ENCODE measurements around the gene ZBED5. TPM values are rescaled to one million over a fixed set of nuclear protein-coding genes. Genes with fewer than 3 reads are reported as not detected.

The ZBED5 gene
- total RNA-seq (2014; rRNA removed; shearing (Covaris generic)): 59.6 and 73.8 TPM in 2 replicates

DNA sequence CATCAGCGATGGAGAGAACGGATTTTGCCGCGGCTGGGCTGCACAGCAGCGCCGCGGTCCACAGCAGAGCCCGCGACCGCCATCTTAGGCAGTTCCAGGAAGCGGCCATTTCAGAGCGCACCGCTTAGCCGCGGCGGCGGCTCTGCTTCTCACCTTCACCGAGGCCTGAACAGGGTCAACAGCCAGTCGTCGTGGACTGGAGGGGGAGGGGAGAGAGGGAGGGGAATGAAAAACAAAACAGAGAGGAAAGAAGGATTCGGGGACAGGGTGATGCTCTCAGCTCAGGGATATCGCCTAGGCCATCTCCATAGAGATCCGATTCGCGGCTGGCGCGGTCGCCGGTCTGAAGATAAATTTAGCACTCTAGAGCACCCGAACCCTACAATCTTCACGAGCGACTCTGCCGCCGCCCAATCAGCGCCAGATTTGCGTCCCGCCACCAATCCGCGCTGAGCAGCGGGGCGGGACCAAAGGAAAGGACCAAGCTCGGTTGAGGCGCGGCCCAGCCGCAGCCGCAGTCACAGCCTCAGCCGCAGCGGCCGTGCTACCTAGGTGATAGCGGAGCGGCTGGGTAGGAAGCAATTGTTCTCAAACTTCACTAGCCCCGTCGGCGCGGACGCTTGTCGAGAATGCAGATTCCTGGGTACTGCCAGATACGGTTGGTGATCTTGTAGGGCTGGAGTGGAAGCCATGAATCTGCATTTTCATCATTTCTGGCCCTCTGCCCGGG is at the start of gene ZBED5:
Gene ZBED5 (minus strand): TSS at position 345 of the 730 bp plus-strand sequence. CDS start 3,108 bp downstream, outside the sequence.
- Histone ChIP-seq H3K4me1 (0 out of 2 replicates have a peak, but pooled peaks cover 4% of the 10 kb centered on the region), H3K27ac (peak within 1 kb of the TSS; percentile 79), H3K36me3 (peaks cover 31% of the 10 kb centered on the region), H3K4me3 (peak within 1 kb of the TSS; percentile 68), H3K9me3 (replicated peaks) (no peaks in the 10 kb centered on the region), H3K27me3 (no peaks in the 10 kb centered on the region)
- peak; percentile 97 to 98 for DNase-seq

DNA sequence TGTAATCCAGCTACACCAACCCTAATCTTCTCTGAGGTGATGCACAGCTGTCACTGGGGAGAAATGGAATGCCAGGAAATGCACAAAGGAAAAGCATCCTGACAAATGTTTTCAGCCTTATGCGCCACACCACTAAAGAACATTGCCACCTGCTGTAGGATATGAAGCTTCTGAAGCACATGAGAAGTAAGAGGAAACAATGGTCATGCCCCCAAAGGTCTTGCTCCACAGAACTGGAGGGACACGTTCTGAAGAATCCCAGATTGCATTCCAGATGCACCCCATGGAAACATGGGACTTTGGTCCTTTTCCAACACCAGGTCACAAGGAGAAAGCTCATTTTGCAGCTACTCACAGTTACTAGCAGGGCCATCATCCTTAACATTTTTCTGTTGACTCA is 48.7 kb upstream of the ZBED5 start:
- peak overlapping the region; percentile 34 for H3K27ac ChIP-seq

DNA sequence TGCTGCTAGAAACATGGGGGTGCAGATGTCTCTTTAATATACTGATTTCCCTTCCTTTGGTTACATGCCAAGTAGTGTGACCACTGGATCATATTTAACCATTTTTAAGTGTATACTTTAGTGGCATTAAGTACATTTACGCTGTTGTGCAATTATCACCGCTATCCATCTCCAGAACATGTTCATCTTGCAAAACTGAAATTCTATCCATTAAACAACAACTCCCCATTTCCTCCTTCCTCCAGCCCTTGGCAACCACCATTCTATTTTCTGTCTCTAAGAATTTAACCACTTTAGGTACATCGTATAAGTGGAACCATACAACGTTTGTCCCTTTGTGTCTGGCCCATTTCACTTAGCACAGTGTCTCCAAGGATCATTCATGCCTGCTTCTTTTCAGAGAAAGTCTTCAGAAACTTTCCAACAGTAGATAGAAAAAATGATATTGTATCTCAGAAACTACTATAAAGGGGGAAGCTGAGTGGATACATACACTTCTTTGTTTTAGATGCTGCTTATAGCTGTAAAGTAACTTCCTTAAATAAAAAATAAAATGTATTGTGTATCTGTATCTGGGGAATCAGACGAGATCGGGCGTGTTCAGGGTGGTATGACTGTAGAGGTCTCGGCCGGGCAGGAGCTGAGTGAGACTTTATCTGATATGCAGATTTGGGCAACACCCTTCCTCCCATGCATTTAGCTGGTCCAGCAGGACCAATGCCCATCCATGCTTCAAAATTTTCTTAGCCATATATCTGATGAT is 44.6 kb upstream of the ZBED5 start:
- H3K36me3 ChIP-seq: no peaks in the 10 kb centered on the region
- no peak for DNase-seq
- H3K27me3 ChIP-seq: no peaks in the 10 kb centered on the region
- H3K4me3 ChIP-seq: no peak overlapping the region
- no peak overlapping the region for H3K27ac ChIP-seq
- H3K4me1 ChIP-seq: peaks cover 46% of the 10 kb centered on the region
- no peaks in the 10 kb centered on the region for H3K9me3 ChIP-seq (replicated peaks)

More for the DNA sequence above, 48.7 kb upstream of the ZBED5 start:
- Histone ChIP-seq H3K4me1 (peaks cover 36% of the 10 kb centered on the region), H3K4me3 (no peak overlapping the region), H3K9me3 (replicated peaks) (no peaks in the 10 kb centered on the region), H3K27me3 (no peaks in the 10 kb centered on the region), H3K36me3 (no peaks in the 10 kb centered on the region)
- peak; percentile 63 to 86 for DNase-seq

DNA sequence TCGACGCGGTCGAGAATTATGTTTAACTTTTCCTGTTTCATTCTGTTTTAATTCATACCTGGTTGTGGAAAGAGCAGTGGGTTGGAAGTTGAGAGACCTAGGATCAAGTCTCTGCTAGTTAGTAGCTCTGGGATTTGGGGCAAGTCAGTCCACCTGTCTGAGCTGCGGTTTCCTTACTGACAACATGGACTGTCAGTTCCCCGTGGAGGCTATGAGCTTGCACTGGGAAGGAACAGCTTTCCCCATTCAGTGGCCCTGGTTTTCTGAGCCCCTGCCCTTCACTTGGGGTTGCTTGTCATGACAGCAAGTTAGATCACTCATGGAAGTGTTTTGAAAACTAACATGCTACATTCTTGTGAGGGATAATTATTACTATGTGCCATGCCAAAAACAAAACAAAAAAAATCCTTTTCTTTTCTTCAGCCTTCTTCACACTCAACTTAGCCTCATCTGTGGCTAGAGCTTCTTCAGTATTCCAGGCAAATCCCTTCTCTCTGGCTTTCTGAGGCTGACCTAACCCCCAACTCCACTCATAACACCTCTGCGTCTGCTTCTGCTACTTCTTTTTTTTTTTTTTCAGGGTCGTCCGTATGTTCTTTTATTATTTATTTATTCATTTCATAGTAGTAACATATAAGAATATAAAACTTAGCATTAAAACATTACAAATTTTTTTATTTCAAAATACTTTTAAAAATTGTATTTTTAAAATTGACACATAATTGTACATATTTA is 43.0 kb upstream of the ZBED5 start:
- peak overlapping the region; percentile 91 for H3K27ac ChIP-seq
- H3K4me1 ChIP-seq: peaks cover 31% of the 10 kb centered on the region
- no peaks in the 10 kb centered on the region for H3K36me3 ChIP-seq
- no peaks in the 10 kb centered on the region for H3K9me3 ChIP-seq (replicated peaks)
- H3K27me3 ChIP-seq: no peaks in the 10 kb centered on the region
- DNase-seq: peak; percentile 76 to 84
- no peak overlapping the region; the same call in 1 of the 2 replicates for H3K4me3 ChIP-seq

DNA sequence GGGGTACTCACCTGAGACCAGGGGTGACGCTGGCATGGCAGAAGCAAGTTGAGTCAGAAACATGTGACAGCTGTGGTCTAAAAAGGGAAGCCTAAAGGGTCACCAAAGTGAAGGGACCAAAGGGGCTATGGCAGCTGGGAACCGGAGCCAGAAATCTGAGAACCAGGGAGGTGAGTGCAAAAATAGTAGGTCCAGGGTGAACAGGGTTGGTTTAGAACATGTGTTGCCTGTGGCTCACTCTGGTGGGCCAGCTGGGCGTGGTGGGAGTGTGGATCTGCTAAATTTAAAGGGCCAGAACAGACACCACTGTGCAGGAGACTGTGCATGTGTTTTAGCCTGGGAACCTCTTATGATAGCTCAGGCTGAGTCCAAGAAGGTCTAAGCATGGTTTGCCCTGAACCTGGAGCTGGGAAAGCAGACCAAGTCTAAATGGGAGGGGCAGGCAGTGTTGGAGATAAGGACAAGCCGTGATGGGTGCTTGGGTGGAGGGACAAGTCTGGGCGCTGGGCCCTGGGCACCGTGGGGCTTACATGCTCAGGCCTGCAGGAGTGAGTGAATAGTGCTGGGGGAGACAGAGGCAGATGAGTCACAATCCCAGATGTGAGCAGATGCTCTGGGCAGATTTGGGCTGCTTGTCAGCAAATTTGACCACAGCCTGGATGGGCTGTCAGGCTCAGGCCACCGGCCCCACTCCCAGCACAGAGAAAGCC is 41.4 kb upstream of the ZBED5 start:
- Histone ChIP-seq H3K27me3 (no peaks in the 10 kb centered on the region), H3K36me3 (no peaks in the 10 kb centered on the region), H3K4me3 (peak overlapping the region; percentile 23), H3K9me3 (replicated peaks) (no peaks in the 10 kb centered on the region), H3K27ac (peak overlapping the region; percentile 91), H3K4me1 (peaks cover 27% of the 10 kb centered on the region)
- DNase-seq: peak; percentile 81 to 88

DNA sequence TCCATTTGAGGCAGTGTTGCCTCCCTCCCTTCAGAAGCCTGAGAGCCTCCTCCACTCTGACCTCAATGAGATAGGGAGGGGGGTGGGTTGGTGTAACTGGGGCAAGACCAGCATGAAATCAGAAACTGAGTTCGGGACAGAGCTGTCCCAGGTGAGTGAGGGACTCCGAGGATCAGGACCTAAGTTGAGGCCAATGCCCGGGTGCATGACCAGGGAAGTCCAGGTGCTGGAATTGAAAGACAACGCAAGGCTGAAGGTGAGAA is 40.8 kb upstream of the ZBED5 start:
- no peak for DNase-seq
- H3K9me3 ChIP-seq (replicated peaks): no peaks in the 10 kb centered on the region
- H3K4me3 ChIP-seq: peak overlapping the region; percentile 23
- H3K27ac ChIP-seq: peak overlapping the region; percentile 91
- peaks cover 27% of the 10 kb centered on the region for H3K4me1 ChIP-seq
- no peaks in the 10 kb centered on the region for H3K27me3 ChIP-seq
- H3K36me3 ChIP-seq: no peaks in the 10 kb centered on the region

DNA sequence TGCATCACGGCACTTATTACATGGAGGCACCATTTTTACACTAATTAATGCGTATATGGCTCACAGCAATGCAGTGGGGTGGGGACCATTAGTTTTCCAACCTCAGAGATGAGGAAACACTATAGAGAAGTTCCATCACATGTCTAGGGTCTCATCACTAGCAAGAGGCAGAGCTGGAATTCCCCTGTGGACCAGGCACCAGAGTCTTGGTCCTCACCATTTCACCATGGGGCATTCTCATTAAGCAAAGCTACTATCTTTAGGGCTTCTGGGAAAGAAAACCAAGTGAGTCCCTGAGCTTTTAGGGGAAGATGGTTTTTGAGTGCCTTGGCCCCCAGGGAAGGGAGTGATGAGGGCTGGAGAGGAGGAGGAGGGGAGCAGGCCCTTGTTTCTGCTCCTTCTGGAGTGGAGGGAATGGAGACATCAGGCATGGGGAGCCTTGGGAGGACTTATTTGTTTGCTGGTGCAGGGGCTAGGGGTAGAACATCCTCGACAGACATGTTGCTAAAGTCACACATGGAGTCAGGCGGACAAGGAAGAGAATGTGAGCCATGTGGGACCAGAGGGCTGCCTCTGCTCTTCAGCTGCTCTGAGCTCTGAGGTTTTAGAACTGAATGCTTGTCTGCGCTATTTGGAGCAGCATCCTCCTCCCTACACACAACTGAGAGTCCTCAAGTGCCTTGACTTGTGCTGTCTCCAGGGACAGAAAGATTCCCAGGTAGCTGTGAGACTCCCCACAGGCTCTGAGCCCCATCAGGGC is 40.3 kb upstream of the ZBED5 start:
- Histone ChIP-seq H3K27ac (peak overlapping the region; percentile 91), H3K4me1 (peaks cover 27% of the 10 kb centered on the region), H3K36me3 (no peaks in the 10 kb centered on the region), H3K27me3 (no peaks in the 10 kb centered on the region), H3K9me3 (replicated peaks) (no peaks in the 10 kb centered on the region), H3K4me3 (no peak overlapping the region)
- no peak for DNase-seq

DNA sequence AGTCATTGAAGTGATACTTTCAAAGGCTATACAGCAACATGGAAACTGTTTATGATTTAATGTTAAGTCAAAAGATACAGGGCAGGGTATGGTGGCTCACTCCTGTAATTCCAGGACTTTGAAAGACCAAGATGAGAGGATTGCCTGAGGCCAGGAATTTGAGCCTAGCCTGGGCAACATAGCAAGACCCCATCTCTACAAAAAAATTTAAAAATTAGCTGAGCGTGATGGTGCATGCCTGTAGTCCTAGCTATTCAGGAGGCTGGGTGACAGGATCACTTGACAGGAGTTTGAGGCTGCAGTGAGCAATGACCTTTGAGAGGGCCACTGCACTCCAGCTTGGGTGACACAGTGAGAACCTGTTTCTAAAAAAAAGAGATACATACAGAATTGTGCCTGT is 39.3 kb upstream of the ZBED5 start:
- Histone ChIP-seq H3K4me1 (peaks cover 27% of the 10 kb centered on the region), H3K27me3 (no peaks in the 10 kb centered on the region), H3K27ac (no peak overlapping the region), H3K36me3 (no peaks in the 10 kb centered on the region), H3K9me3 (replicated peaks) (no peaks in the 10 kb centered on the region), H3K4me3 (no peak overlapping the region)
- DNase-seq: no peak

DNA sequence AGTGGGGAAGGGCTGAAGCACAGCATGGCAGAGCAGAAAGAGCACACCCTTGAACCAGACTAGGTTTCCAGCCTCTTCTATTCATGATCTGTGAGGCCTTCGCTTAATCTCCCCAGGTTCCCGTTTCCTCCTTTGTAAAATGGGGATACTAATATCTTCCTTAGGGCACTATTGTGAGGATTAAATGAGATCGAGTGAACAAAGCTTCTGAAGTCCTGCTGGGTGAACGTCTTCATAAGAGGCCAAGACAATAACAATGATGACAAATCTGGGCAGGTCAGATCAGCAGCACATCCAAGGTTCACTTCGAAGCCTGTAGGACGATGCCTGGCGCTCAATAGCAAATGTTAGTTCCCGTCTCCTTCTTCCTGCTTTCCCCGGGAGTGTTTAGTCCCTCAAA is 38.6 kb upstream of the ZBED5 start:
- no peaks in the 10 kb centered on the region for H3K27me3 ChIP-seq
- H3K4me1 ChIP-seq: peaks cover 27% of the 10 kb centered on the region
- no peaks in the 10 kb centered on the region for H3K36me3 ChIP-seq
- DNase-seq: no peak
- H3K27ac ChIP-seq: no peak overlapping the region
- H3K4me3 ChIP-seq: no peak overlapping the region
- no peaks in the 10 kb centered on the region for H3K9me3 ChIP-seq (replicated peaks)

DNA sequence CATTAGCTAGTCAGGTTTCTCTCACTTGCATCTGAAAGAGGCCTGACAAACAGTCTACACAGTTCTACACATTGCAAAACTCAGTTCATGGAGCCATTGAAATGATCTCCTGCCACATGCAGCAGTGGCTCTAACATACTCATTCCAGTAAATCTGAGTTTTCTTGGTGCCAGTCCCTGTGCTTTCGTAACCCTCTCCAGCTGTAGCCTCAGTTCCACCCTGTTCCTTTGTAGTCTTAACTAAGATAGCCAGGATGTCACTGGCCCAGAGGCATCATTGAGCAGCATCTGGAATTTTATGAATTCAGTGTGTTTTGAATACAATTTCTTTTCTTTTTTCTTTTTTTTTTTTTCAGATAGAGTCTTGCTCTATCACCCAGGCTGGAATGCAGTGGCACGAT is 37.4 kb upstream of the ZBED5 start:
- H3K4me3 ChIP-seq: no peak overlapping the region
- H3K9me3 ChIP-seq (replicated peaks): no peaks in the 10 kb centered on the region
- H3K36me3 ChIP-seq: no peaks in the 10 kb centered on the region
- no peak overlapping the region for H3K27ac ChIP-seq
- peaks cover 17% of the 10 kb centered on the region for H3K4me1 ChIP-seq
- no peaks in the 10 kb centered on the region for H3K27me3 ChIP-seq
- DNase-seq: no peak

DNA sequence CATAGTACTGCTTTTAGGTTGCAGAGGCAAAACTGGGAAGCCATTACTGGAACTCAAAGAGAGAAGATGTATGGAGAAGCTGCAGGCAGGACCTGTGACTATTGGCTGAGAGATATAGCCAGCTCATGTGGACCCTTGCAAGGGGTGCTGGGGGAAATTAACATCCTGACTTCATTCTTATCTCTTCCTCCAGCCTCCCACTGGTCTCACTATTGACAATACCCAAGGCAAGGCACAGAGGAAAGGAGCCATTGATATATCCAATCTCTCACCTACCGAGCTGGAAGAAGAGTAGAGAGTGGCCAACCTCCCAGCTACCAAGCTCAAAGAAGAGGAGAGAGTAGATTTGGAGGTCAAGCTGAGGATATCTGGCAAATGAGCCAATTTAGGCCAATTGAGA is 36.8 kb upstream of the ZBED5 start:
- H3K36me3 ChIP-seq: no peaks in the 10 kb centered on the region
- no peak overlapping the region for H3K4me3 ChIP-seq
- DNase-seq: no peak
- H3K27me3 ChIP-seq: no peaks in the 10 kb centered on the region
- no peak overlapping the region for H3K27ac ChIP-seq
- H3K9me3 ChIP-seq (replicated peaks): no peaks in the 10 kb centered on the region
- peaks cover 15% of the 10 kb centered on the region for H3K4me1 ChIP-seq

DNA sequence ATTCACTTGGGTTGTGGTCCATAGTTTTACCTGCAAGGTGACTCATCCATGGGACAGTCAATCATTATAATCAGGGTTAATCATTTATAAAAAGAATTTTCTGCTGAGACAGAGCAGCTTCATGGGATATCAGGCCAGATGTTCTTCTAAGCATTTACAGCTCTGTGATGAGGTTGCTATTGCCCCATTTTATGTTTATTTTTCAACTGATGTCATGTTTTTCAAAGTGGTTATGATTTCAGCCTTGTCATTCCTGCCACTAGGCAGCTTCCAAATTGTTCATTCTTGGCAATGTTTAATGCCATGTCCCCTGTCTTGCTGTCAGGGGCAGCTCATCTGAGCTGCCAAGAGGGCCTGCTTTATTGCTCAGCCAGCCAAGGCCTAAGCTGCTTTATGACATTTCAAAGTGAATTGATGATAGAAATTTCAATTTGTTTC is 35.9 kb upstream of the ZBED5 start:
- H3K9me3 ChIP-seq (replicated peaks): no peaks in the 10 kb centered on the region
- H3K4me1 ChIP-seq: peaks cover 7% of the 10 kb centered on the region
- DNase-seq: no peak
- no peak overlapping the region for H3K4me3 ChIP-seq
- no peaks in the 10 kb centered on the region for H3K27me3 ChIP-seq
- H3K36me3 ChIP-seq: no peaks in the 10 kb centered on the region
- H3K27ac ChIP-seq: no peak overlapping the region

DNA sequence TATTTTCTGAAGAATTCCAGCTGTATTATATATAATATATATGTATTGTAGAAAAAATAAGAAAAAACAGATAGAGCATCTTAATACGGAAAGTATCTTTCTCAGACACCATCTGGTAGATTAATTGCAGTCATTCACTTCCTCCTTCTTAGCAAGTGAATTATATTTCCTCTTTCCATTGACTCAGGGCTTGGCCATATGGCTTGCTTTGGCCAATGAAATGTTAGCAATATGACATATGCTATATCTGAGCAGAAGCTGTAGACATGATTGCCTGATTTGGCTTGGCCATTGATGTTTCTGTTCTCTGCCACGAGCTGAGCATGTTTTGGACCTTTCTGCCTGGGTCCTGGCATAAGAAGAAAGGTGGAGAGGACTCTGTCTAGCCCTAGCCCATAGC is 34.4 kb upstream of the ZBED5 start:
- Histone ChIP-seq H3K27ac (no peak overlapping the region), H3K4me3 (no peak overlapping the region), H3K9me3 (replicated peaks) (0 out of 2 replicates have a peak, but pooled peaks cover 2% of the 10 kb centered on the region), H3K4me1 (no peaks in the 10 kb centered on the region), H3K36me3 (no peaks in the 10 kb centered on the region), H3K27me3 (no peaks in the 10 kb centered on the region)
- DNase-seq: no peak

DNA sequence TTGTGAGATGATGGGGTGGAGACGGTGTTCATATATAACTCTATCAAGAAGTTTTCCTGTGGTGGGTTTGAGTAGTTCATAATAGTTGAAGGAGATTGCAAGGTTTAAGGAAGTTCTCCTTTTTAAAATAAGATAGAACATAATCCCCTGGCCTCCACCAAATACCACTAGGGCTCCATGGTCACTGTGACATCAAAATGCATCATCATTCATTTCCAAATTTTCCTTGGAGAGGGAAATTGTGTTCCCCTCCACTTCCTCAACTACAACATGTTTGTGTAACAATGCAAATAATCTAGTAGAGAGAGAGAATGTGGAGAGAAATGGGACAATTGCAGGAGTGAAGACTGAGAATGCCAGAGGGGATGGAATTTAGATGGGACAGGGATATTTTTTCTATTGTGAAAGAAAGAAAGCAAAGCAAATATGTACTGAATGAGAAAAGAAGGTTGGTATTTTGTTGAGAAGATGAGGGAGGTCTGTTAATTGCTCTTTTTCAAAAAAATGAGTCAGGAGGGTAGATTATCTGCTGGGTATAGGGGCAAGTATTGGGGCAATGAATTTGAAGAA is 33.4 kb upstream of the ZBED5 start:
- no peaks in the 10 kb centered on the region for H3K36me3 ChIP-seq
- H3K9me3 ChIP-seq (replicated peaks): 0 out of 2 replicates have a peak, but pooled peaks cover 2% of the 10 kb centered on the region
- no peak for DNase-seq
- no peak overlapping the region for H3K27ac ChIP-seq
- H3K4me1 ChIP-seq: no peaks in the 10 kb centered on the region
- H3K4me3 ChIP-seq: no peak overlapping the region
- H3K27me3 ChIP-seq: no peaks in the 10 kb centered on the region
